Measurements from ENCODE around the gene ST6GALNAC5.
"Not testable (repeated sequence)": the region's sequence is repeated elsewhere in the genome, so short reads cannot be mapped to it uniquely, and the experiment has no call there.

ST6GALNAC5 gene

DNA sequence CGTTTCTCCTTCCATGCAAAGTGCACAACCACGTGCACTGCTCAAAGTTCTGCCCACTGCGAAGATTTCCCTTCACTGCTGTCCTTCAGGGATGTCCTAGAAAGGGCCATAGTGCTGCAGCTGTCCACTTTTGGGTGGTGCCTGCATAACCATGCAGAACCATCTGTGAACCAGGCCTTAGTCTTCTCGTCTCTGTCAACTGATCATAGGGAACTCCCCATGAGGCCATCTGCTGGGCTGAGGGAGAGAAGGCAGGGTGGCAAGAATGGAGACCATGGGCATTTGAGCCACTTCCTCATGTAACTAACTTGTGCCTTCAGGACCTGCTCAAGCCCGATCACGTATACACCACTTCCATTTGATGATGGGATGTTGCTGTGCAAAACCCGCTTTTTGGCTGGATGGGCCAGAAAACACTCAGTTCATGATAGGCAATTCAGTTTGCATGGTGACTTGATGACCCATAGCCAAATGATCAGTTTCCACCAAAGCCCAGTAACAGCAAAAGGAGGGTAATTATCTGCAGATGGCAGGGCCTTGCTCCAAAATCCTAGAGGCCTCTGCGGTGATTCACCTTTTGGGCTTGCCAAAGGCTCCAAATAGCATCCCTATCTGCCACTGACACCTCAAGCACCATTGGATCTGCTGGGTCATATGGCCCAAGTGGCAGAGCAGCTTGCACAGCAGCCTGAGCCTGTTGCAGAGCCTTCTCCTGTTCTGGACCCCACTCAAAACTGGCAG is 9.5 kb downstream of the ST6GALNAC5 start:
- Histone ChIP-seq H4K20me1 (ENCODE audit: insufficient read depth, low read length) (no peaks in the 10 kb centered on the region), H3K4me2 (ENCODE audit: low read depth, low read length) (no peak overlapping the region), H3K9me3 (replicated peaks; ENCODE audit: insufficient read depth, low read length) (no peaks in the 10 kb centered on the region), H3K36me3 (replicated peaks; ENCODE audit: insufficient read depth, low read length) (no peaks in the 10 kb centered on the region), H2AFZ (ENCODE audit: low read length) (no peak overlapping the region), H3K27me3 (replicated peaks; ENCODE audit: insufficient read depth, low read length) (no peaks in the 10 kb centered on the region), H3K79me2 (ENCODE audit: low read length) (no peaks in the 10 kb centered on the region), H3F3A (ENCODE audit: insufficient read depth, low read length) (no peaks in the 10 kb centered on the region), H3K9ac (ENCODE audit: low read length) (no peak overlapping the region), H3K4me3 (ENCODE audit: low read length) (no peak overlapping the region), H3K27ac (ENCODE audit: low read length) (no peak overlapping the region), H3K4me1 (ENCODE audit: low read length) (no peaks in the 10 kb centered on the region), H3K9me2 (replicated peaks; ENCODE audit: insufficient read depth, low read length) (no peaks in the 10 kb centered on the region)
- DNase-seq, result no peak
- no peak for TF ChIP-seq CTCF (IDR thresholded peaks at IDR 0.05; ENCODE audit: low read length)
- TF ChIP-seq EZH2 (optimal IDR thresholded peaks at IDR 0.05; ENCODE audit: low read depth, low read length), result no peak
- no peak for TF ChIP-seq EZH2phosphoT487 (IDR thresholded peaks at IDR 0.05; ENCODE audit: low read length)

- H3K27ac ChIP-seq (ENCODE audit: low read length); H3K9ac ChIP-seq (ENCODE audit: low read length); H3K36me3 ChIP-seq (replicated peaks; ENCODE audit: insufficient read depth, low read length); H3K9me3 ChIP-seq (replicated peaks; ENCODE audit: insufficient read depth, low read length); DNase-seq; H3K9me2 ChIP-seq (replicated peaks; ENCODE audit: insufficient read depth, low read length); H3K4me3 ChIP-seq (ENCODE audit: low read length); H3K4me2 ChIP-seq (ENCODE audit: low read depth, low read length); H3K4me1 ChIP-seq (ENCODE audit: low read length); H2AFZ ChIP-seq (ENCODE audit: low read length); H3F3A ChIP-seq (ENCODE audit: insufficient read depth, low read length); H3K79me2 ChIP-seq (ENCODE audit: low read length); H4K20me1 ChIP-seq (ENCODE audit: insufficient read depth, low read length); H3K27me3 ChIP-seq (replicated peaks; ENCODE audit: insufficient read depth, low read length): not testable (repeated sequence)
Measured at GRCh38 chr1:76879014-76879413, 11.7 kb downstream of the ST6GALNAC5 start.

DNA sequence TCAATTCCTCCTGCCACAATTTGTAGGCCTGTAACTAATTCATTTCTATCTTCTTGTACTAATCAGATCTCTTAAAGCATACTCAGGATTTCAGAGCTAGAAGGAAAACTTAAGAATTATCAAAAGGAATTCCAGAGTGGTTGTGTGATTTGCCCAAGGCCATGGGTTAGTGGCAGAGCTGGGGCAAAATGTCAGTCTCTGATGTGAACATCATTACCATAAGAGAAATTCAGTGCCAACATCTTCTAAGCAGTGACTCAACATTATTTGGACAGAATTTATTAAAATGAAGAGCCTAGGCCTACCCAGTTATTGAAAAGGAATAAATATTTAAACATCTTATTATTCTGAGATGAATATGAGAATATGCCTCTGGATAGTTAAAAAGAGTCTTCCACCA is 14.5 kb downstream of the ST6GALNAC5 start:
- Histone ChIP-seq H2AFZ (ENCODE audit: low read length) (no peak overlapping the region), H3K9me2 (replicated peaks; ENCODE audit: insufficient read depth, low read length) (no peaks in the 10 kb centered on the region), H3K4me2 (ENCODE audit: low read depth, low read length) (no peak overlapping the region), H3K36me3 (replicated peaks; ENCODE audit: insufficient read depth, low read length) (no peaks in the 10 kb centered on the region), H3K4me1 (ENCODE audit: low read length) (no peaks in the 10 kb centered on the region), H4K20me1 (ENCODE audit: insufficient read depth, low read length) (no peaks in the 10 kb centered on the region), H3K27me3 (replicated peaks; ENCODE audit: insufficient read depth, low read length) (no peaks in the 10 kb centered on the region), H3K4me3 (ENCODE audit: low read length) (no peak overlapping the region), H3K27ac (ENCODE audit: low read length) (no peak overlapping the region), H3F3A (ENCODE audit: insufficient read depth, low read length) (no peaks in the 10 kb centered on the region), H3K9ac (ENCODE audit: low read length) (no peak overlapping the region), H3K9me3 (replicated peaks; ENCODE audit: insufficient read depth, low read length) (no peaks in the 10 kb centered on the region), H3K79me2 (ENCODE audit: low read length) (no peaks in the 10 kb centered on the region)
- TF ChIP-seq CTCF (IDR thresholded peaks at IDR 0.05; ENCODE audit: low read length) (no peak), EZH2phosphoT487 (IDR thresholded peaks at IDR 0.05; ENCODE audit: low read length) (no peak), EZH2 (optimal IDR thresholded peaks at IDR 0.05; ENCODE audit: low read depth, low read length) (no peak)
- DNase-seq, result no peak

GRCh38 chr1:76891931-76892622 is 24.8 kb downstream of the ST6GALNAC5 start:
- H3K4me3 ChIP-seq (ENCODE audit: low read length), result no peak overlapping the region
- H3K4me2 ChIP-seq (ENCODE audit: low read depth, low read length), result no peak overlapping the region
- H3K27ac ChIP-seq (ENCODE audit: low read length), result no peak overlapping the region
- DNase-seq, result no peak
- H3F3A ChIP-seq (ENCODE audit: insufficient read depth, low read length), result no peaks in the 10 kb centered on the region
- no peaks in the 10 kb centered on the region for H3K27me3 ChIP-seq (replicated peaks; ENCODE audit: insufficient read depth, low read length)
- TF ChIP-seq CTCF (IDR thresholded peaks at IDR 0.05; ENCODE audit: low read length), result no peak
- H3K79me2 ChIP-seq (ENCODE audit: low read length), result no peaks in the 10 kb centered on the region
- H3K36me3 ChIP-seq (replicated peaks; ENCODE audit: insufficient read depth, low read length), result no peaks in the 10 kb centered on the region
- no peak overlapping the region for H2AFZ ChIP-seq (ENCODE audit: low read length)
- no peaks in the 10 kb centered on the region for H4K20me1 ChIP-seq (ENCODE audit: insufficient read depth, low read length)
- H3K9me3 ChIP-seq (replicated peaks; ENCODE audit: insufficient read depth, low read length), result no peaks in the 10 kb centered on the region
- H3K9me2 ChIP-seq (replicated peaks; ENCODE audit: insufficient read depth, low read length), result no peaks in the 10 kb centered on the region
- no peak overlapping the region for H3K9ac ChIP-seq (ENCODE audit: low read length)
- no peaks in the 10 kb centered on the region for H3K4me1 ChIP-seq (ENCODE audit: low read length)

Measured in MM.1S (cell line).